AG09309 (cell line): Measurements from ENCODE around the gene IDH3B.

Experiments
- DNase-seq: peaks from one replicate; pipeline ENCODE4 v3.0.0-alpha.2; 2010; ENCODE audit warnings: low read depth
- H3K4me3 ChIP-seq: 2 replicates; pipeline ENCODE4 v1.5.1; 2011; ENCODE audit warnings: mild to moderate bottlenecking, low read depth, low read length, moderate library complexity; ENCODE audit not compliant: control insufficient read depth
- TF ChIP-seq, protein P1 (sequence below): IDR thresholded peaks from 2 replicates; pipeline ENCODE4 v1.5.1; 2011; ENCODE audit warnings: mild to moderate bottlenecking, low read depth, low read length, inconsistent platforms; ENCODE audit not compliant: insufficient read depth, control insufficient read depth; ENCODE audit errors: missing control alignments

Gene IDH3B

DNA sequence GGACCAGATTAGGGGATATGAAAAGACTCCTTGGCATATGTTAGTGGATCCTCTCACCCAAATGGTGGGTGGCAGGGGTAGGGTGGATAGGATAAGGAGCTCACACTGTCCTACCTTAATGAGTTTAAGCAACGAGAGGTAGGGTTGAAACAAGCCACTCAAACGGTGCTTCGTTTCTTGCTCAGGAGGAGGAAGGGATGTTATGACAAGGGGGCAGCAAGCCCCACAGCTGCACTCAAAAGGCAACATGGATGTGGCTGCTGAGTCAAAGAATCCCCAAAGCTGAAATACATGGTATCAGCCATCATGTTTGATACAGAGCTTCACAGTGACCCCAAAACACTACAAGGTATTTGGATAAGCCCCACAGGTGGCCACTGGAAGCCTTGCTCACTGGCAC lies 8.4 kb upstream of the IDH3B start:
- TF ChIP-seq, protein P1, sequence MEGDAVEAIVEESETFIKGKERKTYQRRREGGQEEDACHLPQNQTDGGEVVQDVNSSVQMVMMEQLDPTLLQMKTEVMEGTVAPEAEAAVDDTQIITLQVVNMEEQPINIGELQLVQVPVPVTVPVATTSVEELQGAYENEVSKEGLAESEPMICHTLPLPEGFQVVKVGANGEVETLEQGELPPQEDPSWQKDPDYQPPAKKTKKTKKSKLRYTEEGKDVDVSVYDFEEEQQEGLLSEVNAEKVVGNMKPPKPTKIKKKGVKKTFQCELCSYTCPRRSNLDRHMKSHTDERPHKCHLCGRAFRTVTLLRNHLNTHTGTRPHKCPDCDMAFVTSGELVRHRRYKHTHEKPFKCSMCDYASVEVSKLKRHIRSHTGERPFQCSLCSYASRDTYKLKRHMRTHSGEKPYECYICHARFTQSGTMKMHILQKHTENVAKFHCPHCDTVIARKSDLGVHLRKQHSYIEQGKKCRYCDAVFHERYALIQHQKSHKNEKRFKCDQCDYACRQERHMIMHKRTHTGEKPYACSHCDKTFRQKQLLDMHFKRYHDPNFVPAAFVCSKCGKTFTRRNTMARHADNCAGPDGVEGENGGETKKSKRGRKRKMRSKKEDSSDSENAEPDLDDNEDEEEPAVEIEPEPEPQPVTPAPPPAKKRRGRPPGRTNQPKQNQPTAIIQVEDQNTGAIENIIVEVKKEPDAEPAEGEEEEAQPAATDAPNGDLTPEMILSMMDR = no peak
- H3K4me3 ChIP-seq = no peak overlapping the region
- DNase-seq = no peak

DNA sequence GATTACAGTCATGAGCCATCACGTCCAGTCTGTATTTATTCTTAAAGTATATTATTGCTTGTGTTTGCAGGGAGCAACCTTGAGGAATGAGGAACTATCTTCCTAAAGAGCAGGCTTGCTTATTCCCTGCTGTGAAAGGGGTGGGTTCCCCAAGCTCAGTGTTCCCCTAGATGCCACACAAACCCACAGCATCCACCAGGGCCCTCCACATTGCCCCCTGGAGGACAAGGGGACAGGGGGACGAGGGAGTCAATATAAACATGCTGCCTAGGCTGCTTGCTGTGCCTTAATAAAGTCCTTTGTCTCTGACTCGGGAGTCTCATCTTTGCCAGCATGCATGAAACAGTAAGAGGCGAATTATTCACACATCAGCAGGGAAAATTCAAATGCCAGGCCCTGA lies 8.0 kb upstream of the IDH3B start:
- TF ChIP-seq, protein P1 = peak; percentile 13
- H3K4me3 ChIP-seq = no peak overlapping the region
- no peak for DNase-seq

DNA sequence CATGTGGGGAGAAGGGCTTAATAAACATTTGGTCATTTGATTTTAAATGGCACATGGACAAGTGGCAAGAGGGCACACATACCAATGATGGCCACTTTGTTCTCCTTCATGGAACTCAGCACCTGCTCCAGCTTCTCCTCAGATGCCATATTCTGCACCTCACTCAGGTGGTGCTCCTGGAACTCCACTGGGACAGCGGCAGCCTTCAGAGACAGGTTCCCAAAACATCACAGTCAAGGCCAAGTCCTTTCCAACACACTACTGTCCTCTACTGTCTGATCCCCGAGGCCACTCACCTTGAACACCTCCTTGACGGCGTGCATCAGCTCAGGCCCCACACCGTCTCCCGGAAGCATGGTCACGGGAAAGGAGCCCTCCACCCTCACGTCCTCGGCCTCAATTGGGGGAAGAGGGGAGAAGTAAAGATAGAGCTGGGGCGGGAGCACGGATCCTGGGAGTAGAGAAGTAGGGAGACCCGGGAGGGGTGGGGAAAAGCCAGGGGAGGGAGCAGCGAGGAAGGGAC lies 591 bp downstream of the IDH3B start:
- DNase-seq = no peak
- H3K4me3 ChIP-seq = peak overlapping the region; percentile 93
- TF ChIP-seq, protein P1 = no peak

DNA sequence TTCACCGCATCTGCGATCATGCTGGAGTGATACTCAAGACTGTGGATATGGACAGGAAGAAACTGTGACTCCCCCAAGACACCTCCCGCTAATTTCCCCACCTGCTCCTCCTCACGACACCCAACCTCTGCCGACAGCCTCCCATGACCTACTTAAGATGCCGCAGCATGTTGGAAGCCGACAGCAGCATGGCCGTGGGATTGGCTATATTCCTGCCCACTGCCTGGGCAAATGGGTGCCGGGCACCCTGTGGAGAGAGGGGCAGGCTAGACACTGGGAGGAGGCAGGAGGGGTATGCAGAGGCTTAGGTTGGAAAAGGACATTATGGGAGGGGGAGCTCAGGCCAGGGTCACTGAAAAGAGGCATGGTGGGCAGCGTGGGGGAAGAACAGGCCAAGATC lies 4.5 kb downstream of the IDH3B start:
- H3K4me3 ChIP-seq = no peak overlapping the region
- TF ChIP-seq, protein P1 = no peak
- no peak for DNase-seq

DNA sequence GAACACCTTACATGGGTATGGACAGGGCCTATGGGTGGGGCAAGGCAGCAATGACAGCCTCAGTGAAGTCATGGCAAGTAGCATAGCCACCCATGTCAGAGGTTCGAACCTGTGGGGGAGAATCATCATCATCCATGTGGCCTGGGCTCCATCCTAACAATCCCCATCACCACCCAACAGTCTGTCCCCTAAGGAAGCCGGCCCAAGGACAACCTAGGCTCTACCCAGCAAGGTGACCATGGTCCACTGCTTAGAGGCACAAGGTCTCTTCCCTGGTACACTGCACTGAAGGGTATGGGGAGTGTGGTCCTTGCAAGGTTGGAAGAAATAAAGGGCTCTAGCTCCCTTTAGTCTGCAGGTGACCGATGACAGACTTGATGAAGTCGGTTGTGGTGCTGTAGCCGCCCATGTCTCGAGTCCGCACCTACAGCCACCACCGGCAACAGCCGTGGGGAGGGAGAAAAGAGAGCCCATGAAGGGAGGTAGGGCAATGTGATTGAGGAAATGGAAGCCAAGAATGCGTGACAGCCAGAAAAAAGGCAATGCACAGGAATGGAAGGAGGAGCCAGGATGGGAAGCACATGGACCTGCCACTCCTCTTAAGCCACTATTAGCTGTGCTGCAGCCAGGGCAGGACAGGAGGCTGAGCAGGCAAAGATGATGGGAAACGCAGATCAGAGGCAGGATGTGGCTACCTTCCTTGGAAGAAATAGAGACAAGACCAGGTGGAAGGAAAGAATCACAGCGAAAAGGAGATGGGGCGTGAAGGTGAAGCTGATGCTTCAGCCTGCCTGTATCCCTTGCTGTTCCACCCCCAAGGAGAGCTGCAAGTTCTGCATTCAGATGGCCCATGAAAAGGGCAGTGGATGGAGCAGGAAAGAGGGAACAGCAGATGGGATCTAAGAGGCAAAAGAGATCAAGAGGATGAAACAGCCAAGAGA lies 5.3 kb downstream of the IDH3B start:
- DNase-seq = no peak
- no peak overlapping the region for H3K4me3 ChIP-seq
- TF ChIP-seq, protein P1 = no peak

DNA sequence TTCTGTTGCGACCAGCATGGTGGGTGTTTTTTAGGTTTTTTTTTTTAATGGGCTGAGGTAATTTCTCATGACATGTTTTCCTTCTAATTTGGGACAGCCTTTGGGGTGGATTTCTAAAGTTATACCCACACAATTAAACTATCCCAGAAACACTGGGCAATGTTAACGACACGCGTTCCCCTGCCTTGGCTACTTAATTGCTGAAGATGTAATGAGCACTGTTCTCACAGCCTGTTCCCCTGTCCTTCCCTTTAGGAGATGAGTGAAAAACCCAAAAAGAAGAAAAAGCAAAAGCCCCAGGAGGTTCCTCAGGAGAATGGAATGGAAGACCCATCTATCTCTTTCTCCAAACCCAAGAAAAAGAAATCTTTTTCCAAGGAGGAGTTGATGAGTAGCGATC lies 6.3 kb downstream of the IDH3B start:
- DNase-seq = no peak
- TF ChIP-seq, protein P1 = no peak
- H3K4me3 ChIP-seq = no peak overlapping the region
